GM23248 (cell line): Measurements from ENCODE around the gene C2orf78.

Source experiments
- EZH2 ChIP-seq: fragments of 200-600 bp; sonication (generic); IDR thresholded peaks from 2 replicates; pipeline ENCODE4 v1.6.1; 2018; ENCODE audit warnings: antibody characterized with exemption, mild to moderate bottlenecking; ENCODE audit not compliant: insufficient read depth, poor library complexity, severe bottlenecking
- EZH2phosphoT487 ChIP-seq: fragments of 200-600 bp; sonication (generic); IDR thresholded peaks from 2 replicates; pipeline ENCODE4 v1.6.1; 2018; ENCODE audit warnings: antibody characterized with exemption, moderate library complexity, mild to moderate bottlenecking, low read depth; ENCODE audit not compliant: insufficient read depth

DNA sequence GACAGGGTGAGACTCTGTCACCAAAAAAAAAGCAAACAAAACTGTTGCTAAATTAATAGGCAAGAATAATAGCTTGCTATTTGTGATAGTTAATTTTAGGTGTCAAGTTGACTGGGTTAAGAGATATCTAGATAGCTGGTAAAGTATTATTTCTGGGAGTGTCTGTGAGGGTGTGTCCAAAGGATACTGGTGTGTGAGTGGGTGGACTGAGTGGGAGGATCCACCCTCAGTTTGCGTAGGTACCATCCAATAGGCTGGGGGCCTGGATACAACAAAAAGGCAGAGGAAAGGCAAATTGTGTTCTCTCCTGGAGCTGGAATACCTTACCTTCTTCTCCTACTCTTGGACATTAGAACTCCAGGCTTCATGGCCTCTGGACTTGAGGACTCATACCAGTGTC, 19.0 kb upstream of the C2orf78 start:
- no peak for TF ChIP-seq EZH2
- TF ChIP-seq EZH2phosphoT487 = no peak
